Liver (tissue), 9 donors: Measurements from ENCODE around the gene MAPK8IP3. TPM values are rescaled to one million over a fixed set of nuclear protein-coding genes. Genes with fewer than 3 reads are reported as not detected.

Experiments used
- DNase-seq: peaks from one replicate; pipeline ENCODE4 v3.0.0-alpha.2; 2017; ENCODE audit warnings: low spot score
- H3K27ac ChIP-seq, 2 donors: one replicate each; pipeline ENCODE4 v1.7.0; 2013; ENCODE audit warnings: inconsistent platforms in 2 of 2, low read length in 2 of 2, control low read depth in 1 of 2, low read depth in 1 of 2, mild to moderate bottlenecking in 1 of 2
- H3K27me3 ChIP-seq, 4 donors: one replicate each; pipeline versions ENCODE4 v1.6.1 to v1.7.0; 2013; ENCODE audit warnings: low read length in 3 of 4, inconsistent platforms in 1 of 4, mild to moderate bottlenecking in 1 of 4, moderate library complexity in 1 of 4; ENCODE audit not compliant: control insufficient read depth in 4 of 4, insufficient read depth in 4 of 4
- H3K36me3 ChIP-seq, 4 donors: one replicate each; pipeline versions ENCODE4 v1.6.1 to v1.7.0; 2013; ENCODE audit warnings: low read length in 3 of 4, mild to moderate bottlenecking in 3 of 4, low read depth in 1 of 4, moderate library complexity in 1 of 4; ENCODE audit not compliant: control insufficient read depth in 4 of 4, insufficient read depth in 3 of 4
- H3K4me1 ChIP-seq, 4 donors: one replicate each; pipeline versions ENCODE4 v1.6.1 to v1.7.0; 2013; ENCODE audit warnings: low read length in 3 of 4, mild to moderate bottlenecking in 3 of 4, moderate library complexity in 1 of 4; ENCODE audit not compliant: control insufficient read depth in 4 of 4, insufficient read depth in 4 of 4
- H3K4me3 ChIP-seq, 3 donors: one replicate each; pipeline versions ENCODE4 v1.6.1 to v1.7.0; 2013; ENCODE audit warnings: low read length in 3 of 3, control low read depth in 1 of 3, low read depth in 1 of 3, mild to moderate bottlenecking in 1 of 3
- H3K9ac ChIP-seq, 2 donors: one replicate each; pipeline ENCODE4 v1.7.0; 2013; ENCODE audit warnings: low read length in 2 of 2, mild to moderate bottlenecking in 2 of 2, moderate library complexity in 2 of 2, control low read depth in 1 of 2, low read depth in 1 of 2
- H3K9me3 ChIP-seq, 4 donors: one replicate each; pipeline versions ENCODE4 v1.6.1 to v1.7.0; 2013; ENCODE audit warnings: low read length in 3 of 4; ENCODE audit not compliant: control insufficient read depth in 4 of 4
- ATF3 ChIP-seq: IDR thresholded peaks from 2 replicates; pipeline ENCODE4 v1.6.1; 2016; ENCODE audit warnings: antibody characterized with exemption
- CTCF ChIP-seq: fragments of 150-350 bp; IDR thresholded peaks from 2 replicates; pipeline ENCODE4 v1.5.1; 2017; ENCODE audit warnings: improper control_type of control experiment, low read depth, low read length; ENCODE audit not compliant: missing input control
- EGR1 ChIP-seq, 2 donors: IDR thresholded peaks; 2 replicates each; pipeline ENCODE4 v1.6.1; 2016 to 2018; ENCODE audit warnings: antibody characterized with exemption in 2 of 2, low read depth in 2 of 2
- FOXA1 ChIP-seq: IDR thresholded peaks from 2 replicates; pipeline ENCODE4 v1.6.1; 2016; ENCODE audit warnings: antibody characterized with exemption
- FOXA2 ChIP-seq: IDR thresholded peaks from 2 replicates; pipeline ENCODE4 v1.6.1; 2016; ENCODE audit warnings: antibody characterized with exemption
- GABPA ChIP-seq, 2 donors: IDR thresholded peaks in 1 of 2; conservative IDR thresholded peaks in 1 of 2; 2 replicates each; pipeline ENCODE4 v1.6.1; 2016; ENCODE audit warnings: antibody characterized with exemption in 2 of 2, mild to moderate bottlenecking in 1 of 2, moderate library complexity in 1 of 2
- HNF4A ChIP-seq, 2 donors: conservative IDR thresholded peaks; 2 replicates each; pipeline ENCODE4 v1.6.1; 2016; ENCODE audit warnings: antibody characterized with exemption in 2 of 2, mild to moderate bottlenecking in 2 of 2
- HNF4G ChIP-seq: IDR thresholded peaks from 2 replicates; pipeline ENCODE4 v1.6.1; 2016; ENCODE audit warnings: antibody characterized with exemption
- JUND ChIP-seq, 2 donors: IDR thresholded peaks; 2 replicates each; pipeline ENCODE4 v1.6.1; 2016; ENCODE audit warnings: antibody characterized with exemption in 2 of 2
- MAX ChIP-seq: IDR thresholded peaks from 2 replicates; pipeline ENCODE4 v1.6.1; 2016; ENCODE audit warnings: antibody characterized with exemption
- NR2F2 ChIP-seq: IDR thresholded peaks from 2 replicates; pipeline ENCODE4 v1.6.1; 2016; ENCODE audit warnings: antibody characterized with exemption
- RAD21 ChIP-seq, 2 donors: IDR thresholded peaks; 2 replicates each; pipeline ENCODE4 v1.6.1; 2016; ENCODE audit warnings: antibody characterized with exemption in 2 of 2, mild to moderate bottlenecking in 2 of 2
- REST ChIP-seq: IDR thresholded peaks from 2 replicates; pipeline ENCODE4 v1.6.1; 2016; ENCODE audit warnings: antibody characterized with exemption, mild to moderate bottlenecking
- RXRA ChIP-seq, 2 donors: IDR thresholded peaks; 2 replicates each; pipeline ENCODE4 v1.6.1; 2017 to 2018; ENCODE audit warnings: antibody characterized with exemption in 2 of 2, mild to moderate bottlenecking in 1 of 2
- SP1 ChIP-seq: IDR thresholded peaks from 2 replicates; pipeline ENCODE4 v1.6.1; 2018; ENCODE audit warnings: antibody characterized with exemption, mild to moderate bottlenecking
- TAF1 ChIP-seq: conservative IDR thresholded peaks from 2 replicates; pipeline ENCODE4 v1.6.1; 2016; ENCODE audit warnings: antibody characterized with exemption, mild to moderate bottlenecking
- YY1 ChIP-seq: IDR thresholded peaks from 2 replicates; pipeline ENCODE4 v1.6.1; 2016; ENCODE audit warnings: antibody characterized with exemption, mild to moderate bottlenecking
- ZBTB33 ChIP-seq: IDR thresholded peaks from 2 replicates; pipeline ENCODE4 v1.6.1; 2016; ENCODE audit warnings: antibody characterized with exemption
- WGBS: extraction: QIAGEN DNeasy Blood & Tissue Kit; methylation state at CpG from one replicate; pipeline ENCODE4 v1.1.7; 2013; 5-methylcytosine and 5-hydroxymethylcytosine counted together
- polyA plus RNA-seq, 2 donors: library from polyadenylated mRNA; stranded (reverse) in 1 of 2; unstranded in 1 of 2; fragments of 200-250 nt in 1 of 2; fragments of >200 nt in 1 of 2; fragmentation: Nextera tagmentation in 1 of 2; extraction: Ambion mirVana in 1 of 2; gene quantifications; one replicate each; pipeline versions ENCODE4 v1.2.1 to v1.2.3, GENCODE V29; 2013 to 2015
- total RNA-seq, 2 donors: library from RNA; depleted of rRNA; stranded (reverse); fragments of >200 nt; gene quantifications; one replicate each; pipeline ENCODE4 v1.2.3, GENCODE V29; 2014
- donor health status: healthy.
- donor health status: healthy.
- donor health status: healthy.
- donor health status: healthy.
- donor health status: healthy.

Gene MAPK8IP3
- total and polyA plus RNA-seq, 4 donors = 4.1 to 43.0 (median 9.3) TPM

- Histone ChIP-seq H3K9ac (peak within 1 kb of the TSS; percentile 21 to 89), H3K27me3 (no peaks in the 10 kb centered on the region), H3K4me1 (peaks cover 10 to 50% (median 29%) of the 10 kb centered on the region in 4 donors), H3K27ac (peak within 1 kb of the TSS; percentile 83 to 94), H3K36me3 (peaks cover 0 to 20% (median 6%) of the 10 kb centered on the region in 4 donors), H3K9me3 (no peaks in the 10 kb centered on the region), H3K4me3 (peak within 1 kb of the TSS; percentile 73 to 93 (median 78))
- no peak for TF ChIP-seq FOXA1
- no peak for TF ChIP-seq ATF3
- no peak for TF ChIP-seq ZBTB33
- no peak for TF ChIP-seq HNF4A (conservative IDR thresholded peaks at IDR 0.05)
- TF ChIP-seq SP1 = no peak
- TF ChIP-seq FOXA2 = no peak
- no peak for TF ChIP-seq RXRA (IDR thresholded peaks at IDR 0.05)
- no peak for TF ChIP-seq NR2F2
- no peak for TF ChIP-seq TAF1
- no peak for TF ChIP-seq REST
- TF ChIP-seq YY1 = no peak
- TF ChIP-seq HNF4G = no peak
- no peak for TF ChIP-seq JUND (IDR thresholded peaks at IDR 0.05)
- TF ChIP-seq CTCF = no peak
- TF ChIP-seq EGR1 (IDR thresholded peaks at IDR 0.05; ENCODE audit: low read depth in 2 of 2) = no peak
- no peak for TF ChIP-seq RAD21 (IDR thresholded peaks at IDR 0.05)
- TF ChIP-seq MAX = no peak
- no peak for TF ChIP-seq GABPA (IDR thresholded peaks at IDR 0.05 in 1 of 2, conservative IDR thresholded peaks at IDR 0.05 in 1 of 2)
- under 1% methylated on average over 53 of the region's 53 CpGs for WGBS
- DNase-seq = peak; percentile 52
Observed at GRCh38 chr16:1772362-1772907, 66.4 kb downstream of the MAPK8IP3 start, which contains the start of gene EME2. TSS of gene EME2 (plus strand) at chr16:1772810. CDS start at chr16:1773228, 418 bp downstream.
